Measurements from ENCODE around the gene DLG2.

GRCh38 chr11:83826078-83826477, 1801.1 kb downstream of the DLG2 start:
- TF ChIP-seq CTCF (IDR thresholded peaks at IDR 0.05; ENCODE audit: insufficient read depth, low read length) (no peak), GABPA (IDR thresholded peaks at IDR 0.05; ENCODE audit: low read depth) (no peak), POLR2AphosphoS5 (IDR thresholded peaks at IDR 0.05; ENCODE audit: low read depth) (no peak)
